ENCODE measurements around the gene DMWD. TPM values are rescaled to one million over a fixed set of nuclear protein-coding genes. Genes with fewer than 3 reads are reported as not detected.

The DMWD gene
- total RNA-seq, 2 experiments from 2014 or later: 20.6 TPM

- Mint-ChIP-seq H3K9me3 (ENCODE audit: insufficient read depth) (no peaks in the 10 kb centered on the region), H3K27me3 (ENCODE audit: low read depth) (peaks cover 39% of the 10 kb centered on the region), H3K27ac (no peak overlapping the region), H3K36me3 (ENCODE audit: low read depth) (no peaks in the 10 kb centered on the region), H3K4me1 (ENCODE audit: low read depth) (peaks cover 16% of the 10 kb centered on the region), H3K4me3 (no peak overlapping the region)
- CTCF ChIA-PET: interaction anchor here (1.1 to 2.8 kb wide), 2 partner anchors 8 to 85 kb away, joined by 3 to 40 read pairs; partner anchors contain the start of genes QPCTL and SIX5
- POLR2A ChIA-PET: no interaction called here
- DNase-seq (no peak), ATAC-seq (no peak)
Measured at GRCh38 chr19:45777395-45777961, 15.2 kb downstream of the DMWD start.

- no peak for DNase-seq
- no peak for ATAC-seq
- ChIA-PET CTCF (interaction anchor here (0.7 to 9.4 kb wide), 3 partner anchors 16 to 42 kb away, joined by 3 to 238 read pairs (median 3); no protein-coding TSS in a partner anchor), POLR2A (no interaction called here)
- peaks cover 27% of the 10 kb centered on the region for H3K4me1 Mint-ChIP-seq (ENCODE audit: low read depth)
- H3K4me3 Mint-ChIP-seq: no peak overlapping the region
- no peak overlapping the region for H3K27ac Mint-ChIP-seq
- peaks cover 38% of the 10 kb centered on the region for H3K27me3 Mint-ChIP-seq (ENCODE audit: low read depth)
- no peaks in the 10 kb centered on the region for H3K36me3 Mint-ChIP-seq (ENCODE audit: low read depth)
- no peaks in the 10 kb centered on the region for H3K9me3 Mint-ChIP-seq (ENCODE audit: insufficient read depth)
Measured at GRCh38 chr19:45774765-45775164, 17.9 kb downstream of the DMWD start.

- Mint-ChIP-seq H3K27me3 (ENCODE audit: low read depth) (peaks cover 29% of the 10 kb centered on the region), H3K9me3 (ENCODE audit: insufficient read depth) (no peaks in the 10 kb centered on the region), H3K36me3 (ENCODE audit: low read depth) (no peaks in the 10 kb centered on the region), H3K4me3 (no peak overlapping the region), H3K27ac (no peak overlapping the region), H3K4me1 (ENCODE audit: low read depth) (peaks cover 20% of the 10 kb centered on the region)
- CTCF ChIA-PET: interaction anchor here (0.8 to 9.4 kb wide), 4 partner anchors 19 to 44 kb away, joined by 3 to 238 read pairs (median 7); partner anchors contain the start of gene DMWD
- ATAC-seq (no peak), DNase-seq (no peak)
- POLR2A ChIA-PET: interaction anchor here (1.3 kb wide), 1 partner anchor 42 kb away, joined by 3 read pairs; the partner anchor contains the start of gene FBXO46
Measured at GRCh38 chr19:45773384-45773783, 19.3 kb downstream of the DMWD start.

- H3K27me3 Mint-ChIP-seq (ENCODE audit: low read depth): peaks cover 30% of the 10 kb centered on the region
- no peak for DNase-seq
- ChIA-PET POLR2A (interaction anchor here (1.3 kb wide), 1 partner anchor 42 kb away, joined by 3 read pairs; the partner anchor contains the start of gene FBXO46), CTCF (interaction anchor here (0.8 to 9.4 kb wide), 4 partner anchors 19 to 45 kb away, joined by 3 to 238 read pairs (median 7); partner anchors contain the start of gene DMWD)
- H3K27ac Mint-ChIP-seq: no peak overlapping the region
- peaks cover 19% of the 10 kb centered on the region for H3K4me1 Mint-ChIP-seq (ENCODE audit: low read depth)
- no peak overlapping the region for H3K4me3 Mint-ChIP-seq
- ATAC-seq: no peak
- no peaks in the 10 kb centered on the region for H3K9me3 Mint-ChIP-seq (ENCODE audit: insufficient read depth)
- H3K36me3 Mint-ChIP-seq (ENCODE audit: low read depth): no peaks in the 10 kb centered on the region
Measured at GRCh38 chr19:45772912-45773311, 19.7 kb downstream of the DMWD start.

GRCh38 chr19:45772130-45772840, 20.4 kb downstream of the DMWD start:
- CTCF ChIA-PET: interaction anchor here (0.9 to 9.4 kb wide), 4 partner anchors 20 to 45 kb away, joined by 3 to 238 read pairs (median 8); partner anchors contain the start of gene DMWD
- Mint-ChIP-seq H3K36me3 (ENCODE audit: low read depth) (no peaks in the 10 kb centered on the region), H3K4me3 (no peak overlapping the region), H3K9me3 (ENCODE audit: insufficient read depth) (no peaks in the 10 kb centered on the region), H3K4me1 (ENCODE audit: low read depth) (peaks cover 21% of the 10 kb centered on the region), H3K27me3 (ENCODE audit: low read depth) (peaks cover 29% of the 10 kb centered on the region), H3K27ac (no peak overlapping the region)
- DNase-seq (no peak), ATAC-seq (no peak)
- POLR2A ChIA-PET: interaction anchor here (1.3 kb wide), 1 partner anchor 41 kb away, joined by 3 read pairs; the partner anchor contains the start of gene FBXO46

GRCh38 chr19:45771311-45771933, 21.2 kb downstream of the DMWD start:
- Mint-ChIP-seq H3K4me1 (ENCODE audit: low read depth) (peaks cover 23% of the 10 kb centered on the region), H3K27ac (no peak overlapping the region), H3K4me3 (peak overlapping the region; percentile 81), H3K9me3 (ENCODE audit: insufficient read depth) (no peaks in the 10 kb centered on the region), H3K27me3 (ENCODE audit: low read depth) (peaks cover 27% of the 10 kb centered on the region), H3K36me3 (ENCODE audit: low read depth) (no peaks in the 10 kb centered on the region)
- ATAC-seq (no peak), DNase-seq (no peak)
- ChIA-PET CTCF (interaction anchor here (1.0 to 9.4 kb wide), 9 partner anchors 7 to 79 kb away, joined by 3 to 238 read pairs (median 27); partner anchors contain the start of genes DMWD, QPCTL and SNRPD2), POLR2A (interaction anchor here (0.5 to 0.8 kb wide), 2 partner anchors 8 to 101 kb away, joined by 3 to 4 read pairs; no protein-coding TSS in a partner anchor)

GRCh38 chr19:45770192-45771101, 22.2 kb downstream of the DMWD start:
- Mint-ChIP-seq H3K27ac (peak overlapping the region; percentile 74), H3K4me3 (peak overlapping the region; percentile 81), H3K9me3 (ENCODE audit: insufficient read depth) (no peaks in the 10 kb centered on the region), H3K27me3 (ENCODE audit: low read depth) (peaks cover 29% of the 10 kb centered on the region), H3K4me1 (ENCODE audit: low read depth) (peaks cover 23% of the 10 kb centered on the region), H3K36me3 (ENCODE audit: low read depth) (no peaks in the 10 kb centered on the region)
- ChIA-PET POLR2A (interaction anchor here (0.5 to 1.7 kb wide), 7 partner anchors 9 to 481 kb away, joined by 3 to 8 read pairs (median 4); no protein-coding TSS in a partner anchor), CTCF (interaction anchor here (0.6 to 9.4 kb wide), 34 partner anchors 8 to 783 kb away, joined by 3 to 238 read pairs (median 7); partner anchors contain the start of genes DMWD, FOXA3, MYPOP and QPCTL)
- ATAC-seq: peak; percentile 78
- DNase-seq: peak; percentile 91

- H3K4me3 Mint-ChIP-seq: peak overlapping the region; percentile 81
- POLR2A ChIA-PET: interaction anchor here (0.6 to 1.7 kb wide), 7 partner anchors 15 to 482 kb away, joined by 3 to 8 read pairs (median 6); partner anchors contain the start of genes QPCTL and SNRPD2
- CTCF ChIA-PET: interaction anchor here (0.6 to 9.4 kb wide), 44 partner anchors 9 to 608 kb away, joined by 3 to 238 read pairs (median 6); partner anchors contain the start of genes CCDC61, DMWD, FBXO46 and FOXA3
- H3K27me3 Mint-ChIP-seq (ENCODE audit: low read depth): peaks cover 27% of the 10 kb centered on the region
- DNase-seq: peak; percentile 76
- no peaks in the 10 kb centered on the region for H3K36me3 Mint-ChIP-seq (ENCODE audit: low read depth)
- peak overlapping the region; percentile 74 for H3K27ac Mint-ChIP-seq
- no peaks in the 10 kb centered on the region for H3K9me3 Mint-ChIP-seq (ENCODE audit: insufficient read depth)
- ATAC-seq: peak; percentile 52
- peaks cover 23% of the 10 kb centered on the region for H3K4me1 Mint-ChIP-seq (ENCODE audit: low read depth)
Measured at GRCh38 chr19:45769821-45770191, 22.8 kb downstream of the DMWD start.

GRCh38 chr19:45768984-45769782, 23.5 kb downstream of the DMWD start, which contains the start of gene SIX5:
SIX5 (minus strand) TSS chr19:45769252; CDS start chr19:45768844, 408 bp downstream.
- H3K27me3 Mint-ChIP-seq (ENCODE audit: low read depth): peaks cover 25% of the 10 kb centered on the region

More at GRCh38 chr19:45768984-45769782, 23.5 kb downstream of the DMWD start, which contains the start of gene SIX5:
- Mint-ChIP-seq H3K4me3 (peak within 1 kb of the TSS; percentile 81), H3K4me1 (ENCODE audit: low read depth) (peaks cover 23% of the 10 kb centered on the region), H3K36me3 (ENCODE audit: low read depth) (no peaks in the 10 kb centered on the region), H3K9me3 (ENCODE audit: insufficient read depth) (no peaks in the 10 kb centered on the region), H3K27ac (peak within 1 kb of the TSS; percentile 74)
- ATAC-seq (peak; percentile 69), DNase-seq (peak; percentile 97)
- ChIA-PET CTCF (interaction anchor here (0.6 to 9.4 kb wide), 51 partner anchors 9 to 609 kb away, joined by 3 to 238 read pairs (median 5); partner anchors contain the start of genes CCDC61, DMWD, FBXO46 and FOXA3), POLR2A (interaction anchor here (0.6 to 1.7 kb wide), 9 partner anchors 14 to 227 kb away, joined by 3 to 8 read pairs (median 4); partner anchors contain the start of genes QPCTL and SNRPD2)

All from activated CD8-positive, alpha-beta T cell treated with anti-CD3 and anti-CD28 coated beads, Interleukin-2, amount 10 ng/mL, durations not matched to agents 7 days and 5 days (primary cell).